ENCODE results near the gene CSNK2A3.

- TF ChIP-seq, protein P1, sequence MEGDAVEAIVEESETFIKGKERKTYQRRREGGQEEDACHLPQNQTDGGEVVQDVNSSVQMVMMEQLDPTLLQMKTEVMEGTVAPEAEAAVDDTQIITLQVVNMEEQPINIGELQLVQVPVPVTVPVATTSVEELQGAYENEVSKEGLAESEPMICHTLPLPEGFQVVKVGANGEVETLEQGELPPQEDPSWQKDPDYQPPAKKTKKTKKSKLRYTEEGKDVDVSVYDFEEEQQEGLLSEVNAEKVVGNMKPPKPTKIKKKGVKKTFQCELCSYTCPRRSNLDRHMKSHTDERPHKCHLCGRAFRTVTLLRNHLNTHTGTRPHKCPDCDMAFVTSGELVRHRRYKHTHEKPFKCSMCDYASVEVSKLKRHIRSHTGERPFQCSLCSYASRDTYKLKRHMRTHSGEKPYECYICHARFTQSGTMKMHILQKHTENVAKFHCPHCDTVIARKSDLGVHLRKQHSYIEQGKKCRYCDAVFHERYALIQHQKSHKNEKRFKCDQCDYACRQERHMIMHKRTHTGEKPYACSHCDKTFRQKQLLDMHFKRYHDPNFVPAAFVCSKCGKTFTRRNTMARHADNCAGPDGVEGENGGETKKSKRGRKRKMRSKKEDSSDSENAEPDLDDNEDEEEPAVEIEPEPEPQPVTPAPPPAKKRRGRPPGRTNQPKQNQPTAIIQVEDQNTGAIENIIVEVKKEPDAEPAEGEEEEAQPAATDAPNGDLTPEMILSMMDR (conservative IDR thresholded peaks at IDR 0.05; ENCODE audit: low read depth, low read length) = no peak
- TF ChIP-seq EZH2 (IDR thresholded peaks at IDR 0.05; ENCODE audit: borderline replicate concordance, low read depth, low read length, poor library complexity, severe bottlenecking) = no peak
Measured at GRCh38 chr11:11379661-11380060, 26.6 kb upstream of the CSNK2A3 start.
